Liver (tissue), 9 donors: Measurements from ENCODE around the gene ATXN3. TPM values are rescaled to one million over a fixed set of nuclear protein-coding genes. Genes with fewer than 3 reads are reported as not detected.

Experiments
- DNase-seq: peaks from one replicate; pipeline ENCODE4 v3.0.0-alpha.2; 2017; ENCODE audit warnings: low spot score
- H3K27ac ChIP-seq, 2 donors: one replicate each; pipeline ENCODE4 v1.7.0; 2013; ENCODE audit warnings: inconsistent platforms in 2 of 2, low read length in 2 of 2, control low read depth in 1 of 2, low read depth in 1 of 2, mild to moderate bottlenecking in 1 of 2
- H3K27me3 ChIP-seq, 4 donors: one replicate each; pipeline versions ENCODE4 v1.6.1 to v1.7.0; 2013; ENCODE audit warnings: low read length in 3 of 4, inconsistent platforms in 1 of 4, mild to moderate bottlenecking in 1 of 4, moderate library complexity in 1 of 4; ENCODE audit not compliant: control insufficient read depth in 4 of 4, insufficient read depth in 4 of 4
- H3K36me3 ChIP-seq, 4 donors: one replicate each; pipeline versions ENCODE4 v1.6.1 to v1.7.0; 2013; ENCODE audit warnings: low read length in 3 of 4, mild to moderate bottlenecking in 3 of 4, low read depth in 1 of 4, moderate library complexity in 1 of 4; ENCODE audit not compliant: control insufficient read depth in 4 of 4, insufficient read depth in 3 of 4
- H3K4me1 ChIP-seq, 4 donors: one replicate each; pipeline versions ENCODE4 v1.6.1 to v1.7.0; 2013; ENCODE audit warnings: low read length in 3 of 4, mild to moderate bottlenecking in 3 of 4, moderate library complexity in 1 of 4; ENCODE audit not compliant: control insufficient read depth in 4 of 4, insufficient read depth in 4 of 4
- H3K4me3 ChIP-seq, 3 donors: one replicate each; pipeline versions ENCODE4 v1.6.1 to v1.7.0; 2013; ENCODE audit warnings: low read length in 3 of 3, control low read depth in 1 of 3, low read depth in 1 of 3, mild to moderate bottlenecking in 1 of 3
- H3K9ac ChIP-seq, 2 donors: one replicate each; pipeline ENCODE4 v1.7.0; 2013; ENCODE audit warnings: low read length in 2 of 2, mild to moderate bottlenecking in 2 of 2, moderate library complexity in 2 of 2, control low read depth in 1 of 2, low read depth in 1 of 2
- H3K9me3 ChIP-seq, 4 donors: one replicate each; pipeline versions ENCODE4 v1.6.1 to v1.7.0; 2013; ENCODE audit warnings: low read length in 3 of 4; ENCODE audit not compliant: control insufficient read depth in 4 of 4
- EGR1 ChIP-seq, 2 donors: IDR thresholded peaks; 2 replicates each; pipeline ENCODE4 v1.6.1; 2016 to 2018; ENCODE audit warnings: antibody characterized with exemption in 2 of 2, low read depth in 2 of 2
- FOXA1 ChIP-seq: IDR thresholded peaks from 2 replicates; pipeline ENCODE4 v1.6.1; 2016; ENCODE audit warnings: antibody characterized with exemption
- FOXA2 ChIP-seq: IDR thresholded peaks from 2 replicates; pipeline ENCODE4 v1.6.1; 2016; ENCODE audit warnings: antibody characterized with exemption
- GABPA ChIP-seq, 2 donors: IDR thresholded peaks in 1 of 2; conservative IDR thresholded peaks in 1 of 2; 2 replicates each; pipeline ENCODE4 v1.6.1; 2016; ENCODE audit warnings: antibody characterized with exemption in 2 of 2, mild to moderate bottlenecking in 1 of 2, moderate library complexity in 1 of 2
- HNF4A ChIP-seq, 2 donors: conservative IDR thresholded peaks; 2 replicates each; pipeline ENCODE4 v1.6.1; 2016; ENCODE audit warnings: antibody characterized with exemption in 2 of 2, mild to moderate bottlenecking in 2 of 2
- HNF4G ChIP-seq: IDR thresholded peaks from 2 replicates; pipeline ENCODE4 v1.6.1; 2016; ENCODE audit warnings: antibody characterized with exemption
- JUND ChIP-seq, 2 donors: IDR thresholded peaks; 2 replicates each; pipeline ENCODE4 v1.6.1; 2016; ENCODE audit warnings: antibody characterized with exemption in 2 of 2
- RAD21 ChIP-seq, 2 donors: IDR thresholded peaks; 2 replicates each; pipeline ENCODE4 v1.6.1; 2016; ENCODE audit warnings: antibody characterized with exemption in 2 of 2, mild to moderate bottlenecking in 2 of 2
- RXRA ChIP-seq, 2 donors: IDR thresholded peaks; 2 replicates each; pipeline ENCODE4 v1.6.1; 2017 to 2018; ENCODE audit warnings: antibody characterized with exemption in 2 of 2, mild to moderate bottlenecking in 1 of 2
- SP1 ChIP-seq: IDR thresholded peaks from 2 replicates; pipeline ENCODE4 v1.6.1; 2018; ENCODE audit warnings: antibody characterized with exemption, mild to moderate bottlenecking
- TAF1 ChIP-seq: conservative IDR thresholded peaks from 2 replicates; pipeline ENCODE4 v1.6.1; 2016; ENCODE audit warnings: antibody characterized with exemption, mild to moderate bottlenecking
- YY1 ChIP-seq: IDR thresholded peaks from 2 replicates; pipeline ENCODE4 v1.6.1; 2016; ENCODE audit warnings: antibody characterized with exemption, mild to moderate bottlenecking
- WGBS: extraction: QIAGEN DNeasy Blood & Tissue Kit; methylation state at CpG from one replicate; pipeline ENCODE4 v1.1.7; 2013; 5-methylcytosine and 5-hydroxymethylcytosine counted together
- polyA plus RNA-seq, 2 donors: library from polyadenylated mRNA; stranded (reverse) in 1 of 2; unstranded in 1 of 2; fragments of 200-250 nt in 1 of 2; fragments of >200 nt in 1 of 2; fragmentation: Nextera tagmentation in 1 of 2; extraction: Ambion mirVana in 1 of 2; gene quantifications; one replicate each; pipeline versions ENCODE4 v1.2.1 to v1.2.3, GENCODE V29; 2013 to 2015
- total RNA-seq, 2 donors: library from RNA; depleted of rRNA; stranded (reverse); fragments of >200 nt; gene quantifications; one replicate each; pipeline ENCODE4 v1.2.3, GENCODE V29; 2014
- TF ChIP-seq, protein P1 (sequence below): IDR thresholded peaks from 2 replicates; pipeline ENCODE4 v1.6.1; 2016; ENCODE audit warnings: antibody characterized with exemption
- TF ChIP-seq, protein P2 (sequence below): IDR thresholded peaks from 2 replicates; pipeline ENCODE4 v1.6.1; 2016; ENCODE audit warnings: antibody characterized with exemption
- TF ChIP-seq, protein P3 (sequence below): IDR thresholded peaks from 2 replicates; pipeline ENCODE4 v1.6.1; 2016; ENCODE audit warnings: antibody characterized with exemption, mild to moderate bottlenecking
- TF ChIP-seq, protein P4 (sequence below): IDR thresholded peaks from 2 replicates; pipeline ENCODE4 v1.6.1; 2016; ENCODE audit warnings: antibody characterized with exemption
- donor health status: healthy.
- donor health status: healthy.
- donor health status: healthy.
- donor health status: healthy.
- donor health status: healthy.

The ATXN3 gene
- total and polyA plus RNA-seq, 4 donors, result 3.6 to 17.7 (median 9.1) TPM

DNA sequence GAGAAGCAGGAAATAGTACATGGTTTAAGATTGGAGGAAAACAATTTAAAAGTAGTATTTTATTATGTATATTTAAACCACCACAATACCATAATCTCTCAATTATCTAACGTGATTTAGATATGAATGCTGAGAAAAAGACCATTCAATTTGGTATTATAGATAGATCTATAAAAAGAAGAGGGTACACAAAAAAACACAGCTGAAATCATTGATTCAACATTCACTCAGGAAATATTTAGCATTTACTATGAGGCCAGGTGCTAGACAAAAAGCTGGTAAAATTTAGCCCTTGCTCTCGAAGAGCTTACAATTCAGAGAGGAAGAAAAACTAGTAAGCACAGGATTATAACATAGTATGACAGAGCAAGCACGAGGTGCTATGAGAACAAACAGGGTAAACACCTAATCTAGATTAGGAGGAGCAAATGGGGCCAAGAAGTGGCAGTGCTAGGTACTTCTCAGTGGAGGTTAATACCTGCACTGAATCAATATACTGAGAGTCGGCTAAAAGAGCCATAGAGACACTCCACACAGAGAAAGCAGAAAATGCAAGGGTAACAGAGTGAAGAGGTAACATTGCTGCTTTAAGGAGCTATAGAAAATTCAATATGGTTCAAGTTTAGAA is 94.1 kb downstream of the ATXN3 start:
- Histone ChIP-seq H3K9ac (no peak overlapping the region), H3K4me3 (no peak overlapping the region), H3K27ac (no peak overlapping the region), H3K36me3 (peaks cover 12 to 61% (median 49%) of the 10 kb centered on the region in 4 donors), H3K27me3 (no peaks in the 10 kb centered on the region), H3K4me1 (no peaks in the 10 kb centered on the region), H3K9me3 (no peaks in the 10 kb centered on the region)
- WGBS, result 79% methylated on average over 4 of the region's 4 CpGs
- DNase-seq, result no peak
- no peak for TF ChIP-seq HNF4A (conservative IDR thresholded peaks at IDR 0.05)
- TF ChIP-seq GABPA (IDR thresholded peaks at IDR 0.05 in 1 of 2, conservative IDR thresholded peaks at IDR 0.05 in 1 of 2), result no peak
- no peak for TF ChIP-seq RAD21 (IDR thresholded peaks at IDR 0.05)
- TF ChIP-seq, protein P1, sequence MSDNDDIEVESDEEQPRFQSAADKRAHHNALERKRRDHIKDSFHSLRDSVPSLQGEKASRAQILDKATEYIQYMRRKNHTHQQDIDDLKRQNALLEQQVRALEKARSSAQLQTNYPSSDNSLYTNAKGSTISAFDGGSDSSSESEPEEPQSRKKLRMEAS, result no peak
- no peak for TF ChIP-seq RXRA (IDR thresholded peaks at IDR 0.05)
- no peak for TF ChIP-seq EGR1 (IDR thresholded peaks at IDR 0.05; ENCODE audit: low read depth in 2 of 2)
- TF ChIP-seq TAF1, result no peak
- TF ChIP-seq YY1, result no peak
- TF ChIP-seq JUND (IDR thresholded peaks at IDR 0.05), result no peak
- no peak for TF ChIP-seq FOXA2
- no peak for TF ChIP-seq HNF4G
- TF ChIP-seq, protein P2, sequence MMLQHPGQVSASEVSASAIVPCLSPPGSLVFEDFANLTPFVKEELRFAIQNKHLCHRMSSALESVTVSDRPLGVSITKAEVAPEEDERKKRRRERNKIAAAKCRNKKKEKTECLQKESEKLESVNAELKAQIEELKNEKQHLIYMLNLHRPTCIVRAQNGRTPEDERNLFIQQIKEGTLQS, result no peak
- TF ChIP-seq FOXA1, result no peak
- no peak for TF ChIP-seq SP1
- TF ChIP-seq, protein P3, sequence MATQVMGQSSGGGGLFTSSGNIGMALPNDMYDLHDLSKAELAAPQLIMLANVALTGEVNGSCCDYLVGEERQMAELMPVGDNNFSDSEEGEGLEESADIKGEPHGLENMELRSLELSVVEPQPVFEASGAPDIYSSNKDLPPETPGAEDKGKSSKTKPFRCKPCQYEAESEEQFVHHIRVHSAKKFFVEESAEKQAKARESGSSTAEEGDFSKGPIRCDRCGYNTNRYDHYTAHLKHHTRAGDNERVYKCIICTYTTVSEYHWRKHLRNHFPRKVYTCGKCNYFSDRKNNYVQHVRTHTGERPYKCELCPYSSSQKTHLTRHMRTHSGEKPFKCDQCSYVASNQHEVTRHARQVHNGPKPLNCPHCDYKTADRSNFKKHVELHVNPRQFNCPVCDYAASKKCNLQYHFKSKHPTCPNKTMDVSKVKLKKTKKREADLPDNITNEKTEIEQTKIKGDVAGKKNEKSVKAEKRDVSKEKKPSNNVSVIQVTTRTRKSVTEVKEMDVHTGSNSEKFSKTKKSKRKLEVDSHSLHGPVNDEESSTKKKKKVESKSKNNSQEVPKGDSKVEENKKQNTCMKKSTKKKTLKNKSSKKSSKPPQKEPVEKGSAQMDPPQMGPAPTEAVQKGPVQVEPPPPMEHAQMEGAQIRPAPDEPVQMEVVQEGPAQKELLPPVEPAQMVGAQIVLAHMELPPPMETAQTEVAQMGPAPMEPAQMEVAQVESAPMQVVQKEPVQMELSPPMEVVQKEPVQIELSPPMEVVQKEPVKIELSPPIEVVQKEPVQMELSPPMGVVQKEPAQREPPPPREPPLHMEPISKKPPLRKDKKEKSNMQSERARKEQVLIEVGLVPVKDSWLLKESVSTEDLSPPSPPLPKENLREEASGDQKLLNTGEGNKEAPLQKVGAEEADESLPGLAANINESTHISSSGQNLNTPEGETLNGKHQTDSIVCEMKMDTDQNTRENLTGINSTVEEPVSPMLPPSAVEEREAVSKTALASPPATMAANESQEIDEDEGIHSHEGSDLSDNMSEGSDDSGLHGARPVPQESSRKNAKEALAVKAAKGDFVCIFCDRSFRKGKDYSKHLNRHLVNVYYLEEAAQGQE, result no peak

DNA sequence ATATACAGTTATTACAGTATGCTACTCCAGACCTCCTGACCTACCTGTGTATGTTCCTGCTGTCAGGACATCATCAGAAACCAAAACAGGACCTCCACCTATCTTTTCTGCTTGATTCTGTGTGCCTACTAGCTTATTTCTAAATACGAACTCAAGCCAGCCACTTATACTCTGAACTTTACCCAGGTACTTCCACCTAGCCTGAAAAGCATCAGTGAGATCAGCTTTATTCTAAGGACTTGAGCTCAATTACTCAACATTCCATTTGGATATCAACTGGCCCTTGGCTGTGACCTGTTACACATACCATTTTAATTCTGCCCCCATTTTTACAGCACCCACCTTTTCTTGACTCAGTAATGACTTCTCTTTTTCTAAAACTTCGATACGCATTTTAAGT is 95.7 kb downstream of the ATXN3 start:
- H3K27me3 ChIP-seq, result no peaks in the 10 kb centered on the region
- H3K36me3 ChIP-seq, result peaks cover 10 to 55% (median 42%) of the 10 kb centered on the region in 4 donors
- WGBS, result 94% methylated on average over 3 of the region's 3 CpGs
- no peak for TF ChIP-seq TAF1
- peak; percentile 65 to 70 for TF ChIP-seq HNF4A (conservative IDR thresholded peaks at IDR 0.05)
- TF ChIP-seq RAD21 (IDR thresholded peaks at IDR 0.05), result no peak
- TF ChIP-seq, protein P4, sequence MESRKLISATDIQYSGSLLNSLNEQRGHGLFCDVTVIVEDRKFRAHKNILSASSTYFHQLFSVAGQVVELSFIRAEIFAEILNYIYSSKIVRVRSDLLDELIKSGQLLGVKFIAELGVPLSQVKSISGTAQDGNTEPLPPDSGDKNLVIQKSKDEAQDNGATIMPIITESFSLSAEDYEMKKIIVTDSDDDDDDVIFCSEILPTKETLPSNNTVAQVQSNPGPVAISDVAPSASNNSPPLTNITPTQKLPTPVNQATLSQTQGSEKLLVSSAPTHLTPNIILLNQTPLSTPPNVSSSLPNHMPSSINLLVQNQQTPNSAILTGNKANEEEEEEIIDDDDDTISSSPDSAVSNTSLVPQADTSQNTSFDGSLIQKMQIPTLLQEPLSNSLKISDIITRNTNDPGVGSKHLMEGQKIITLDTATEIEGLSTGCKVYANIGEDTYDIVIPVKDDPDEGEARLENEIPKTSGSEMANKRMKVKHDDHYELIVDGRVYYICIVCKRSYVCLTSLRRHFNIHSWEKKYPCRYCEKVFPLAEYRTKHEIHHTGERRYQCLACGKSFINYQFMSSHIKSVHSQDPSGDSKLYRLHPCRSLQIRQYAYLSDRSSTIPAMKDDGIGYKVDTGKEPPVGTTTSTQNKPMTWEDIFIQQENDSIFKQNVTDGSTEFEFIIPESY, result no peak
- peak; percentile 20 for TF ChIP-seq SP1
- H3K9me3 ChIP-seq, result no peaks in the 10 kb centered on the region
- H3K4me1 ChIP-seq, result no peaks in the 10 kb centered on the region
- H3K4me3 ChIP-seq, result no peak overlapping the region
- no peak for DNase-seq
- H3K27ac ChIP-seq, result no peak overlapping the region
- H3K9ac ChIP-seq, result no peak overlapping the region
